Transverse colon (tissue), 4 donors: ENCODE results near the gene GNPAT. TPM values are rescaled to one million over a fixed set of nuclear protein-coding genes. Genes with fewer than 3 reads are reported as not detected.

ENCODE experiments used
- DNase-seq: peaks from one replicate; pipeline ENCODE4 v3.0.0-alpha.2; 2019
- H3K27ac ChIP-seq, 4 donors: fragments of 200-600 bp; sonication (generic); 2 replicates each; pipeline ENCODE4 v1.5.1; 2016 to 2018; ENCODE audit warnings: inconsistent platforms in 4 of 4
- H3K27me3 ChIP-seq: fragments of 200-600 bp; sonication (generic); 2 replicates; pipeline ENCODE4 v1.5.1; 2017; ENCODE audit warnings: inconsistent platforms
- H3K36me3 ChIP-seq, 4 donors: fragments of 200-600 bp; sonication (generic); 2 replicates each; pipeline ENCODE4 v1.5.1; 2017 to 2019; ENCODE audit warnings: inconsistent platforms in 4 of 4
- H3K4me1 ChIP-seq, 4 donors: fragments of 200-600 bp; sonication (generic); 2 replicates each; pipeline ENCODE4 v1.5.1; 2017 to 2020; ENCODE audit warnings: inconsistent platforms in 4 of 4
- H3K4me3 ChIP-seq, 4 donors: fragments of 200-600 bp; sonication (generic); 1 replicate in 1 of 4; 2 replicates in 3 of 4; pipeline versions ENCODE4 v1.5.1 to v1.6.1; 2017 to 2019; ENCODE audit warnings: inconsistent platforms in 4 of 4
- H3K9me3 ChIP-seq, 2 donors: fragments of 200-600 bp; sonication (generic); 2 replicates each; pipeline ENCODE4 v1.5.1; 2017 to 2019; ENCODE audit warnings: inconsistent platforms in 2 of 2
- EP300 ChIP-seq: sonication (generic); formaldehyde crosslinking; IDR thresholded peaks from one replicate; pipeline ENCODE4 v1.6.1; 2017; ENCODE audit warnings: antibody characterized with exemption, low read depth
- POLR2A ChIP-seq: fragments of 450-650 bp; IDR thresholded peaks from one replicate; pipeline ENCODE4 v1.6.1; 2016; ENCODE audit warnings: antibody characterized with exemption, mild to moderate bottlenecking, moderate library complexity
- POLR2AphosphoS5 ChIP-seq, 3 donors: sonication (generic); formaldehyde crosslinking; IDR thresholded peaks; one replicate each; pipeline ENCODE4 v1.6.1; 2016; ENCODE audit warnings: antibody characterized with exemption in 3 of 3
- WGBS, 2 donors: methylation state at CpG; one replicate each; pipeline ENCODE4 v1.1.5; 2018; ENCODE audit warnings: low coverage in 1 of 2; 5-methylcytosine and 5-hydroxymethylcytosine counted together
- in situ Hi-C, 4 donors: fragments of 200-750 bp; cut with MboI; loops; one replicate each; pipeline versions ENCODE4 v1.15.0 to v1.15.1; 2017; ENCODE audit warnings: low sequenced_read_pairs in 3 of 4, low pct_ligation_motif_present in 1 of 4, low pct_unique_long_range_greater_than_20kb in 1 of 4
- intact Hi-C: fragments of 100-400 bp; cut with DNase I; formaldehyde crosslinking; loops from one replicate; pipeline ENCODE4 v1.15.1; 2023; ENCODE audit warnings: low total_unique reads
- total RNA-seq, 4 donors: library from RNA; depleted of rRNA; stranded (reverse); fragments of >200 nt; gene quantifications; one replicate each; pipeline ENCODE4 v1.1.0, GENCODE V29; 2016
- TF ChIP-seq, protein P1 (sequence below), 5 experiments: fragments of 200-600 bp in 3 of 5; fragments of 450-650 bp in 2 of 5; sonication (generic) in 3 of 5; IDR thresholded peaks; 1 replicate in 2 of 5; 2 replicates in 3 of 5; pipeline ENCODE4 v1.5.1; 2016 to 2017; ENCODE audit warnings: antibody characterized with exemption in 5 of 5, inconsistent platforms in 3 of 5, mild to moderate bottlenecking in 2 of 5, moderate library complexity in 1 of 5

Gene GNPAT
- total RNA-seq, 4 donors from 2014 or later: 19.5 to 123 (median 36.8) TPM

DNA sequence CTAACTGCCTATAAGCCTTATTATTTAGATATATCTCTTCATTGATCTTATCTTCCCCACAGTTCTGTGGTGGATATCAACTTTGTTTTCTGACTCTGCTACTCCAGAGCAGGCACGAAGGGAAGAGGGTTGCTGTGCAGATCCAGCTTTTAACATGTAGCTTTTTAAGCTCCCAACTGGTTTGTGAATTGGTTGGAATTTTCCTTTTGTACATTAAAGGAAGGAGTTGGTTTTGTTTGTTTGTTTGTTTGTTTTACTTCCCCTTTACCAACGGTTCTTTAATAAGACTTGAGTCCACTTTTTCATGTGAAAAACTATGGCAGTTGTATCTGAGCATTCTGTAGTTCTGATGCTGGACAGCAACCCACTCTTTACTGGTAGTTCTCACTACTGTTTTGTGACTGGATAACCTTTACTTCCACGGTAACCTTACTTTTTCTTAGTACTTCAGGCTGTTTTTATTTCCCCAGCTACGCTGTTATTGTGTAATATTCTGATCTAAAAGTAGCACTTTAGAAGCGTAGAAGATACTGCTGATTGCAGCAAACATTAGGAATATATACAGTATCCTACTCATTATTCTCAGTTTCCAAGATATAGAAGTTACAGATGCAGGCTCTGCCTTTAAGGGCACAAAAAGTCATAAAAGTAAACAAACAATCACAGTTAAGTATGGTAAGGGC, 1.6 kb downstream of the GNPAT start:
- Histone ChIP-seq H3K9me3 (no peaks in the 10 kb centered on the region), H3K27ac (peak overlapping the region in 1 of 4 donors; percentile 78), H3K4me1 (peaks cover 4 to 32% (median 27%) of the 10 kb centered on the region in 4 donors), H3K4me3 (peak overlapping the region in 3 of 4 donors; percentile 48 to 85 (median 85)), H3K36me3 (peaks cover 0 to 11% (median 5%) of the 10 kb centered on the region in 4 donors), H3K27me3 (no peaks in the 10 kb centered on the region)
- TF ChIP-seq POLR2AphosphoS5 (IDR thresholded peaks at IDR 0.05) (no peak), POLR2A (no peak), EP300 (no peak)
- TF ChIP-seq, protein P1, sequence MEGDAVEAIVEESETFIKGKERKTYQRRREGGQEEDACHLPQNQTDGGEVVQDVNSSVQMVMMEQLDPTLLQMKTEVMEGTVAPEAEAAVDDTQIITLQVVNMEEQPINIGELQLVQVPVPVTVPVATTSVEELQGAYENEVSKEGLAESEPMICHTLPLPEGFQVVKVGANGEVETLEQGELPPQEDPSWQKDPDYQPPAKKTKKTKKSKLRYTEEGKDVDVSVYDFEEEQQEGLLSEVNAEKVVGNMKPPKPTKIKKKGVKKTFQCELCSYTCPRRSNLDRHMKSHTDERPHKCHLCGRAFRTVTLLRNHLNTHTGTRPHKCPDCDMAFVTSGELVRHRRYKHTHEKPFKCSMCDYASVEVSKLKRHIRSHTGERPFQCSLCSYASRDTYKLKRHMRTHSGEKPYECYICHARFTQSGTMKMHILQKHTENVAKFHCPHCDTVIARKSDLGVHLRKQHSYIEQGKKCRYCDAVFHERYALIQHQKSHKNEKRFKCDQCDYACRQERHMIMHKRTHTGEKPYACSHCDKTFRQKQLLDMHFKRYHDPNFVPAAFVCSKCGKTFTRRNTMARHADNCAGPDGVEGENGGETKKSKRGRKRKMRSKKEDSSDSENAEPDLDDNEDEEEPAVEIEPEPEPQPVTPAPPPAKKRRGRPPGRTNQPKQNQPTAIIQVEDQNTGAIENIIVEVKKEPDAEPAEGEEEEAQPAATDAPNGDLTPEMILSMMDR (IDR thresholded peaks at IDR 0.05): no peak
- in situ Hi-C loops (no loop called here), intact Hi-C loops (no loop called here)
- WGBS, 2 donors: 33 to 48% methylated on average over 5 of the region's 5 CpGs
- DNase-seq: no peak

DNA sequence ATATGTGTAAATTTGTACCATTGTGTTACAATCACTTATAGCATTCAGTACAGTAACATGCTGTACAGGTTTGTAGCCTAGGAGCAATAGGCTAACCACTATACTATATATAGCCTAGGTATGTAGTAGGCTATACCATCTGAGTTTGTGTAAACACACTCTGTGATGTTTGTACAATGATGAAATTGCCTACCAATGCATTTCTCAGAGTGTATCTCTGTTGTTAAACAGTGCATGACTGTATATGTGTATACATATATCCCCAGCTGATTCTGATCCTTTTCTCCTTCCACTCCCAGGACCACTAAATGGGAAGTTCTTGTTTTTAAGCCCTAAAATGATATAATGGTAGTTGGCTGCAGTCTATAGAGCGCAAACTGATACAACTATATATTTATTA, 7.8 kb downstream of the GNPAT start:
- no peak for DNase-seq
- Histone ChIP-seq H3K27me3 (no peaks in the 10 kb centered on the region), H3K4me1 (no peaks in the 10 kb centered on the region), H3K27ac (no peak overlapping the region), H3K36me3 (peaks cover 0 to 27% (median 7%) of the 10 kb centered on the region in 4 donors), H3K9me3 (no peaks in the 10 kb centered on the region), H3K4me3 (no peak overlapping the region)
- no peak for TF ChIP-seq EP300
- intact Hi-C loops: no loop called here
- WGBS, 2 donors: 100% methylated on average over 1 of the region's 1 CpG
- in situ Hi-C loops: no loop called here

DNA sequence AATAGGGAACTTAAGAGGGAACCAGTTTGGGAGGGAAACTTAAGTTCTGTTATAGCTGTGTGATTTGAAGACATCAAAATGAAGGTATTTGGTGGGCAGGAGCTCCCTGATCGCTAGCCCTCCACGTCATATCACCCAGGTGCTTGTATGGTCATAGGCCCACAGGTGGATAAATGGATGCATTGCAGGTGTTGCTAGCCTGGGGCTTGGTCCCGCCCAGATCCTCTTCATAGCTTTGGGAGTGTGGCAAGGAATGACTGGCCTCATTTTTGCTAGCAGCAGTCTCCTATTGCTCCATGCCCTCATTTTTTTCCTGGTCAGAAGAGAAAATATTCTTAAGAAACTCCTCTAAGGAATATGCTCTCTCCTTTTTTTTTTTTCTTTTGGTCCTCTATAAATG, 11.3 kb downstream of the GNPAT start:
- in situ Hi-C loops: no loop called here
- 88 to 92% methylated on average over 3 of the region's 3 CpGs for WGBS, 2 donors
- H3K4me1 ChIP-seq: no peaks in the 10 kb centered on the region
- intact Hi-C loops: no loop called here
- no peaks in the 10 kb centered on the region for H3K9me3 ChIP-seq
- no peak for DNase-seq
- no peak overlapping the region for H3K4me3 ChIP-seq
- H3K27ac ChIP-seq: no peak overlapping the region
- no peak for TF ChIP-seq EP300
- TF ChIP-seq POLR2A: no peak
- TF ChIP-seq, protein P1 (IDR thresholded peaks at IDR 0.05): no peak
- TF ChIP-seq POLR2AphosphoS5 (IDR thresholded peaks at IDR 0.05): no peak
- H3K36me3 ChIP-seq: peaks cover 0 to 38% (median 10%) of the 10 kb centered on the region in 4 donors
- H3K27me3 ChIP-seq: no peaks in the 10 kb centered on the region

DNA sequence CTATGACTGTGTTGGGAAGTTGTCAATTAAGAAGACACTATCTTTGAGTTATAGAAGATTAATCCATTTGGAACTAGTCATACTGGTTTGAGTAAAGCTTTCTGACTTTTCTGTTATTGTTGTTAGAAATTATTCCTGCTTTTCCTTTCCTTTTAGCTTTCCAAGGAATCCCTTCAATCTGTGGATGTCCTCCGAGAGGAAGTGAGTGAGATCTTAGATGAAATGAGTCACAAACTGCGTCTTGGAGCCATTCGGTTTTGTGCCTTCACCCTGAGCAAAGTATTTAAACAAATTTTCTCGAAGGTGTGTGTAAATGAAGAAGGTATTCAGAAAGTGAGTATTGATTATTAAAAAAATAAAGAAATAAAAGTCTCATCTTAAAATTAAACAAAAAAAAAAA, 19.3 kb downstream of the GNPAT start:
- no peak for DNase-seq
- 94 to 95% methylated on average over 4 of the region's 4 CpGs for WGBS, 2 donors
- Histone ChIP-seq H3K27me3 (no peaks in the 10 kb centered on the region), H3K36me3 (peaks cover 0 to 59% (median 30%) of the 10 kb centered on the region in 4 donors), H3K4me1 (no peaks in the 10 kb centered on the region), H3K4me3 (no peak overlapping the region), H3K9me3 (no peaks in the 10 kb centered on the region), H3K27ac (no peak overlapping the region)
- in situ Hi-C loops: no loop called here
- TF ChIP-seq POLR2A (no peak), POLR2AphosphoS5 (IDR thresholded peaks at IDR 0.05) (no peak), EP300 (no peak)
- TF ChIP-seq, protein P1 (IDR thresholded peaks at IDR 0.05): no peak
- intact Hi-C loops: no loop called here
